LNCaP clone FGC (cell line): Measurements from ENCODE around the gene CCNQ.

Experiments used
- DNase-seq: peaks from one replicate; pipeline ENCODE4 v3.0.0-alpha.2; 2011; ENCODE audit warnings: low read depth
- H3K4me3 ChIP-seq: 2 replicates; pipeline ENCODE4 v1.5.1; 2011; ENCODE audit warnings: mild to moderate bottlenecking, low read depth, low read length, control low read depth
- CTCF ChIP-seq: IDR thresholded peaks from 2 replicates; pipeline ENCODE4 v1.5.1; 2012; ENCODE audit warnings: mild to moderate bottlenecking; ENCODE audit not compliant: control insufficient read depth, insufficient read depth; ENCODE audit errors: extremely low read depth

Gene CCNQ

GRCh38 chrX:153595387-153595786, 3.6 kb downstream of the CCNQ start:
- no peak for TF ChIP-seq CTCF
- H3K4me3 ChIP-seq: no peak overlapping the region
- DNase-seq: no peak

- DNase-seq: no peak
- H3K4me3 ChIP-seq: no peak overlapping the region
- no peak for TF ChIP-seq CTCF
Observed at GRCh38 chrX:153593811-153594500, 5.0 kb downstream of the CCNQ start.

- TF ChIP-seq CTCF: no peak
- no peak overlapping the region for H3K4me3 ChIP-seq
- DNase-seq: no peak
Observed at GRCh38 chrX:153592966-153593688, 5.8 kb downstream of the CCNQ start.

GRCh38 chrX:153592091-153592833, 6.7 kb downstream of the CCNQ start:
- DNase-seq: no peak
- H3K4me3 ChIP-seq: no peak overlapping the region
- TF ChIP-seq CTCF: no peak

GRCh38 chrX:153590961-153591956, 7.7 kb downstream of the CCNQ start:
- no peak overlapping the region for H3K4me3 ChIP-seq

More at GRCh38 chrX:153590961-153591956, 7.7 kb downstream of the CCNQ start:
- no peak for TF ChIP-seq CTCF
- DNase-seq: no peak
